Measurements from ENCODE around the gene LYPLAL1. TPM values are rescaled to one million over a fixed set of nuclear protein-coding genes. Genes with fewer than 3 reads are reported as not detected.

Gene LYPLAL1
- total RNA-seq, result 10 to 100 TPM; 24.5 to 30.0 TPM

DNA sequence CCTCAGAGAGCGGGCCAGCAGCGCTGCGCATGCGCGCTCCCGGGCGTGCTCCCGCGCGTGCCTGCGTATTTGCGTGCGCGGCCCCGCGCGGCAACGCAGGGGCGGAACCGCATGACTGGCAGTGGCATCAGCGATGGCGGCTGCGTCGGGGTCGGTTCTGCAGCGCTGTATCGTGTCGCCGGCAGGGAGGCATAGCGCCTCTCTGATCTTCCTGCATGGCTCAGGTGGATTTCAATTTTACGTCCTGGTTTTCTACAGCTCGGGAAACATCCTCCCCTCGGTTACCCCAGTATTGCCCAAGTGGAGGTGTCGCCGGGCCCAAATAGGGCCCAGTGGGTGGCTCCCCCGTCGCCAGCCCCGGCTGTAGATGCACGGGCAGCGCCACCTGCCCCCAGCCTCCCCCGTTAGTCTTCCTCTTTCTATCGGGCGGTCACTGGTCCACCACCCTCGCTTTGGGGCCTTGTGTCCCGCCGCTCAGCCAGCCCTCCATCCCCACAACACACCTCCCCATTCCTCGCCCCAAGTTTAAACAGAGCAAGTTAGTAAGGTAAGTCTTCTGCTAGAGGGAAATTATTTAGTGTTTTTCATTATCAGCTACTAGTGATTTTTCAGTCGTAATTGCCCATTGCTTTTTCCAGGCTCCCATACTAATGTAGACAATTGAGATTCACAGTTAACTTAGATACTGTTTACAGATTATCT lies at the start of gene LYPLAL1:
Gene LYPLAL1, plus strand, starts transcription at position 121 of the 702 bp plus-strand sequence. Its CDS starts 13 bp downstream, at position 134.
- H3K27ac Mint-ChIP-seq, result peak within 1 kb of the TSS; percentile 93
- DNase-seq (peak; percentile 90), ATAC-seq (peak; percentile 89)
- H3K36me3 Mint-ChIP-seq (ENCODE audit: low read depth), result peaks cover 15% of the 10 kb centered on the region
- TF ChIP-seq, protein P1, sequence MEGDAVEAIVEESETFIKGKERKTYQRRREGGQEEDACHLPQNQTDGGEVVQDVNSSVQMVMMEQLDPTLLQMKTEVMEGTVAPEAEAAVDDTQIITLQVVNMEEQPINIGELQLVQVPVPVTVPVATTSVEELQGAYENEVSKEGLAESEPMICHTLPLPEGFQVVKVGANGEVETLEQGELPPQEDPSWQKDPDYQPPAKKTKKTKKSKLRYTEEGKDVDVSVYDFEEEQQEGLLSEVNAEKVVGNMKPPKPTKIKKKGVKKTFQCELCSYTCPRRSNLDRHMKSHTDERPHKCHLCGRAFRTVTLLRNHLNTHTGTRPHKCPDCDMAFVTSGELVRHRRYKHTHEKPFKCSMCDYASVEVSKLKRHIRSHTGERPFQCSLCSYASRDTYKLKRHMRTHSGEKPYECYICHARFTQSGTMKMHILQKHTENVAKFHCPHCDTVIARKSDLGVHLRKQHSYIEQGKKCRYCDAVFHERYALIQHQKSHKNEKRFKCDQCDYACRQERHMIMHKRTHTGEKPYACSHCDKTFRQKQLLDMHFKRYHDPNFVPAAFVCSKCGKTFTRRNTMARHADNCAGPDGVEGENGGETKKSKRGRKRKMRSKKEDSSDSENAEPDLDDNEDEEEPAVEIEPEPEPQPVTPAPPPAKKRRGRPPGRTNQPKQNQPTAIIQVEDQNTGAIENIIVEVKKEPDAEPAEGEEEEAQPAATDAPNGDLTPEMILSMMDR (IDR thresholded peaks at IDR 0.05), result no peak
- intact Hi-C loops (cut with micrococcal nuclease), result no loop called here
- H3K4me3 Mint-ChIP-seq, result peak within 1 kb of the TSS; percentile 86
- peaks cover 36% of the 10 kb centered on the region for H3K4me1 Mint-ChIP-seq (ENCODE audit: low read depth)
- no peaks in the 10 kb centered on the region for H3K9me3 Mint-ChIP-seq
- no peaks in the 10 kb centered on the region for H3K27me3 Mint-ChIP-seq
- ChIA-PET POLR2A (interaction anchor here (0.7 to 2.2 kb wide), 3 partner anchors 15 to 111 kb away, joined by 3 to 11 read pairs (median 3); no protein-coding TSS in a partner anchor), CTCF (interaction anchor here (1.6 to 3.6 kb wide), 2 partner anchors 13 to 14 kb away, joined by 5 to 19 read pairs; no protein-coding TSS in a partner anchor)

DNA sequence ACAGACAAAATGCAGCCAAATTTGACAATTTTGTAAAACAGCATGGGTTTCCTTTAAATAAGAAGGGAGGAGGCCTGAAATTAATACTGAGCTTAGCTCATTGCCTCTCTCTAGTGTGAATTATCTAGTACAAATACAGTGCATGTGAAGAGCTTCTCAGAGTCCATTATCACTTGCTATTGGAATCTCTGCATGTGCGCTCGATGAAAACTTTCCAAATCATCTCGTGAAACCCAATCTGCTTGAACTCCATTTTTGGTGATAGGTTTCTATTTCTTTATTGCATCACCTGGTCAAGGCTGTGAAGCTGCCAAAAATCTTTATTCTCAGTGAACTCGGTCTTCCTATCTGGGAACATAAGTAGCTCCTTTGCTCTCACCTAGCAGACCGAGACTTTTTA lies 49.5 kb upstream of the LYPLAL1 start:
- H3K27ac Mint-ChIP-seq, result no peak overlapping the region
- DNase-seq (no peak), ATAC-seq (no peak)
- no peaks in the 10 kb centered on the region for H3K9me3 Mint-ChIP-seq
- ChIA-PET POLR2A (interaction anchor here (0.6 kb wide), 1 partner anchor 407 kb away, joined by 3 read pairs; no protein-coding TSS in a partner anchor), CTCF (interaction anchor here (0.9 kb wide), 1 partner anchor 12 kb away, joined by 3 read pairs; no protein-coding TSS in a partner anchor)
- H3K4me3 Mint-ChIP-seq, result no peak overlapping the region
- H3K27me3 Mint-ChIP-seq, result peaks cover 1% of the 10 kb centered on the region
- no peaks in the 10 kb centered on the region for H3K36me3 Mint-ChIP-seq (ENCODE audit: low read depth)
- TF ChIP-seq, protein P1 (IDR thresholded peaks at IDR 0.05), result no peak
- H3K4me1 Mint-ChIP-seq (ENCODE audit: low read depth), result no peaks in the 10 kb centered on the region
- intact Hi-C loops (cut with micrococcal nuclease), result no loop called here

DNA sequence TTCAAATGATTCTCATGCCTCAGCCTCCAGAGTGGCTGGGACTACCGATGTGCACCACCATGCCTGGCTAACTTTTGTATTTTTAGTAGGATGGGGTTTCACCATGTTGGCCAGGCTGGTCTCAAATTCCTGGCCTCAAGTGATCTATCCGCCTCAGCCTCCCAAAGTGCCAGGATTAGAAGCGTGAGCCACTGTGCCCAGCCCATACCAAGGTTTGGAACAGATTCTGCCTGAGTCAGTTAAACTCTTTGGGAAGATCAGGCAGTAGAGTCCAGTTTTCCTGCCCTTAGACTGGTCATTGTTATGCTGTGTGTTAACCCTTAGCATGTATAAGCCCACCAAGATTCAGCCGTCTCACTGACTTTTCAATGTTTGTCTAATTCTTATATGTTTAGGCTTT lies 48.3 kb upstream of the LYPLAL1 start:
- ATAC-seq, result no peak

DNA sequence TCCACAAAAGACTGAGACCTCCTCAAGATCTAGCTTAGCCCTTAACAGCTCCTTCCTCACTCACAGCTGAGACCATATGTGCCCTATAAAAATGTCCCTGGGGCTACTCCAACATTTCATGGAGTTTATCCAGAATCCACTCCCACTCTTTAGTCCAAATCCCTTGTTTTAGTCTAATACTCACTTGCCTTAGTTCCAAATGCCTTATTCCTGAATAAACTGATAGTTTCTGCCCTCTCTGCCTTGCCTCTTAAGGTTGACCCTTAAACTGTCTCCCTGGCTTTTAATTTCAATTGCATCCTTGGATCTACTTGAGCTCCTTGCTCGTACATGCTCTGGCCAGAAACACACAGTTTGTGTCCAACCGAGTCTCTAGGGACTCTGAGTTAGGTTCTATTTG lies 47.3 kb upstream of the LYPLAL1 start:
- no peaks in the 10 kb centered on the region for H3K4me1 Mint-ChIP-seq (ENCODE audit: low read depth)
- H3K27me3 Mint-ChIP-seq, result peaks cover 4% of the 10 kb centered on the region
- no peaks in the 10 kb centered on the region for H3K36me3 Mint-ChIP-seq (ENCODE audit: low read depth)
- no peak overlapping the region for H3K27ac Mint-ChIP-seq
- TF ChIP-seq, protein P1 (IDR thresholded peaks at IDR 0.05), result no peak
- CTCF ChIA-PET, result no interaction called here
- POLR2A ChIA-PET, result no interaction called here
- intact Hi-C loops (cut with micrococcal nuclease), result no loop called here
- no peak for ATAC-seq
- H3K9me3 Mint-ChIP-seq, result no peaks in the 10 kb centered on the region
- no peak overlapping the region for H3K4me3 Mint-ChIP-seq
- no peak for DNase-seq

More for the DNA sequence above, 48.3 kb upstream of the LYPLAL1 start:
- H3K4me3 Mint-ChIP-seq, result no peak overlapping the region
- no peak overlapping the region for H3K27ac Mint-ChIP-seq
- H3K27me3 Mint-ChIP-seq, result peaks cover 4% of the 10 kb centered on the region
- H3K9me3 Mint-ChIP-seq, result no peaks in the 10 kb centered on the region
- POLR2A ChIA-PET, result interaction anchor here (0.6 kb wide), 1 partner anchor 236 kb away, joined by 3 read pairs; no protein-coding TSS in a partner anchor
- DNase-seq, result no peak
- no peaks in the 10 kb centered on the region for H3K4me1 Mint-ChIP-seq (ENCODE audit: low read depth)
- CTCF ChIA-PET, result no interaction called here
- intact Hi-C loops (cut with micrococcal nuclease), result no loop called here
- TF ChIP-seq, protein P1 (IDR thresholded peaks at IDR 0.05), result no peak
- no peaks in the 10 kb centered on the region for H3K36me3 Mint-ChIP-seq (ENCODE audit: low read depth)

DNA sequence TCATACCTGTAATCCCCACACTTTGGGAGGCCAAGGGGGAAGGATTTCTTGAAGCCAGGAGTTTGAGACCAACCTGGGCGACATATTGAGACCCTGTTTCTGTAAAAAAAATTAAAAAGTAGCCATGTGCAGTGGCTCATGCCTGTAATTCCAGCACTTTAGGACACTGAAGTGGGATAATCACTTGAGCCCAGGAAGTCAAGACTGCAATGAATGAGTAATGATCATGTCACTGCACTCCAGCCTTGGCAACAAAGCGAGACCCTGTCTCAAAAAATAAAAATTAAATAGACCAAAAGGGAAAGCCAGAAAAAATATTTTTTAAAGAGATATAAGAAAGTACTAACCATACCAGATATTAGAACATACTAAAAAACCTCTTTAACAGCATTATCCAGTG lies 44.7 kb upstream of the LYPLAL1 start:
- POLR2A ChIA-PET, result no interaction called here

More for the DNA sequence above, 44.7 kb upstream of the LYPLAL1 start:
- intact Hi-C loops (cut with micrococcal nuclease), result no loop called here
- TF ChIP-seq, protein P1 (IDR thresholded peaks at IDR 0.05), result no peak
- CTCF ChIA-PET, result no interaction called here
- Mint-ChIP-seq H3K27ac (no peak overlapping the region), H3K27me3 (peaks cover 4% of the 10 kb centered on the region), H3K36me3 (ENCODE audit: low read depth) (no peaks in the 10 kb centered on the region), H3K9me3 (peaks cover under 1% of the 10 kb centered on the region), H3K4me1 (ENCODE audit: low read depth) (no peaks in the 10 kb centered on the region), H3K4me3 (no peak overlapping the region)
- ATAC-seq (no peak), DNase-seq (no peak)
